NCI-H1092 (cell line): ENCODE results near the gene PEAK1.

ENCODE experiments used
- DNase-seq: peaks from one replicate; lab custom pipeline; 2025; lab: John Stamatoyannopoulos, UW

Gene PEAK1

GRCh38 chr15:77097248-77097721 is 322.6 kb downstream of the PEAK1 start:
- DNase-seq: no peak

GRCh38 chr15:77096541-77096940 is 323.4 kb downstream of the PEAK1 start:
- no peak for DNase-seq

- DNase-seq: no peak
Measured at GRCh38 chr15:77096138-77096537, 323.8 kb downstream of the PEAK1 start.

- no peak for DNase-seq
Measured at GRCh38 chr15:77094397-77095030, 325.4 kb downstream of the PEAK1 start.

- no peak for DNase-seq
Measured at GRCh38 chr15:77093436-77093835, 326.5 kb downstream of the PEAK1 start.

GRCh38 chr15:77091097-77091496 is 328.8 kb downstream of the PEAK1 start:
- DNase-seq: no peak

- no peak for DNase-seq
Measured at GRCh38 chr15:77087213-77087612, 332.7 kb downstream of the PEAK1 start.

- no peak for DNase-seq
Measured at GRCh38 chr15:77085297-77085696, 334.6 kb downstream of the PEAK1 start.

- DNase-seq: no peak
Measured at GRCh38 chr15:77084436-77084835, 335.5 kb downstream of the PEAK1 start.

GRCh38 chr15:77083381-77084160 is 336.3 kb downstream of the PEAK1 start:
- DNase-seq: peak; percentile 77

GRCh38 chr15:77081971-77082370 is 337.9 kb downstream of the PEAK1 start:
- DNase-seq: no peak

- no peak for DNase-seq
Measured at GRCh38 chr15:77076323-77076915, 343.5 kb downstream of the PEAK1 start.

GRCh38 chr15:77075528-77075927 is 344.4 kb downstream of the PEAK1 start:
- no peak for DNase-seq

- DNase-seq: no peak
Measured at GRCh38 chr15:77074350-77074749, 345.6 kb downstream of the PEAK1 start.

GRCh38 chr15:77071305-77072223 is 348.3 kb downstream of the PEAK1 start:
- DNase-seq: no peak

- DNase-seq: peak; percentile 85
Measured at GRCh38 chr15:77070495-77071304, 349.2 kb downstream of the PEAK1 start, which contains the start of gene TSPAN3. Gene TSPAN3, minus strand, starts transcription at chr15:77071109. Its CDS starts 155 bp downstream, at chr15:77070954.

- no peak for DNase-seq
Measured at GRCh38 chr15:77070180-77070494, 349.8 kb downstream of the PEAK1 start.

GRCh38 chr15:77069521-77070121 is 350.3 kb downstream of the PEAK1 start:
- DNase-seq: no peak

GRCh38 chr15:77068633-77069032 is 351.3 kb downstream of the PEAK1 start:
- DNase-seq: no peak

GRCh38 chr15:77067691-77068367 is 352.1 kb downstream of the PEAK1 start:
- no peak for DNase-seq
